ENCODE measurements around the gene CREB3.

The CREB3 gene, protein sequence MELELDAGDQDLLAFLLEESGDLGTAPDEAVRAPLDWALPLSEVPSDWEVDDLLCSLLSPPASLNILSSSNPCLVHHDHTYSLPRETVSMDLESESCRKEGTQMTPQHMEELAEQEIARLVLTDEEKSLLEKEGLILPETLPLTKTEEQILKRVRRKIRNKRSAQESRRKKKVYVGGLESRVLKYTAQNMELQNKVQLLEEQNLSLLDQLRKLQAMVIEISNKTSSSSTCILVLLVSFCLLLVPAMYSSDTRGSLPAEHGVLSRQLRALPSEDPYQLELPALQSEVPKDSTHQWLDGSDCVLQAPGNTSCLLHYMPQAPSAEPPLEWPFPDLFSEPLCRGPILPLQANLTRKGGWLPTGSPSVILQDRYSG

DNA sequence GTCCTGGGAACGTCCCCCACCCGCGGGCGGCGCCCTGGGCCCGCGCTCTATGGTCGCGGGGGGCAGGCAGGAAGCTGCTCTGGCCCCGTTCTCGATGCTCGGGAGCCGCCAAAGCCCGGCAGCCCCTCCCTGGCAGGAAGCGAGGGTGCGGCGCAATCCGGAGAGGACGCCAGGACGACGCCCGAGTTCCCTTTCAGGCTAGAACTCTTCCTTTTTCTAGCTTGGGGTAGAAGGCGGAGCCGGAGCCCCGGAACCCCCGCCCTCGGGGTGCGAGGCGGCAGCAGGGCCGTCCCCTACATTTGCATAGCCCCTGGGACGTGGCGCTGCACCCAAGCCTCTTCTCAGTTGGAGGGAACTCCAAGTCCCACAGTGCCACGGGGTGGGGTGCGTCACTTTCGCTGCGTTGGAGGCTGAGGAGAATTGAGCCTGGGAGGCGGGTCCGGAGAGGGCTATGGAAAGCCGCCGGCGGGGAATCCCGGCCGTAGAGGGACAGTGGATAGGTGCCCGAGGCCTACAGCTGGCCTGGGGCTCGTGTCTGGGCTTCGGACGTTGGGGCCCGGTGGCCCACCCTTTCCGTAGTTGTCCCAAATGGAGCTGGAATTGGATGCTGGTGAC, at the start of gene CREB3, which contains the start of gene TLN1:
Gene CREB3, plus strand, starts transcription at position 482 of the 615 bp plus-strand sequence. Its CDS starts 107 bp downstream, at position 589.
Gene TLN1, minus strand, starts transcription at position 11 of the 615 bp plus-strand sequence. CDS start 6,501 bp downstream, outside the sequence.
- peak; percentile 99 for DNase-seq

DNA sequence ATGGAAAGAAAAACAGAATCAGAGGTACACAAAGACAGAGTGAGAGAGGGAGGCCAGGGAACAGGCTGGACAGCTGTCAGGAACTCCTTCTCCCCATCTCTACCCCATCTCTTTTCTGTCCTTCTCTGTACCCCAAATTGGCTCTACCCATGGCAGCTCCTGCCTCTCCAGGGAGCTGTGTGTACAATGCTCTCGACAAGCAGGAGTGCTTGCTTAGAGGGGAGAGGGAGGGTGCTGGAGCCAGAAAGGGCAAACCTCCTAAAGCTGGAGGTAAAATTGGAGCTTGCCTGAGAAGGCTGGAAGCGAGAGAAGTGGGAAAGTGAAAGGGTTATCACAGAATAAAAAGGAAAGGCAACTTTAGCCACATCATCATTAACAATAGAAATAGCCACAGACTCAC, 49.1 kb upstream of the CREB3 start:
- DNase-seq, result no peak

DNA sequence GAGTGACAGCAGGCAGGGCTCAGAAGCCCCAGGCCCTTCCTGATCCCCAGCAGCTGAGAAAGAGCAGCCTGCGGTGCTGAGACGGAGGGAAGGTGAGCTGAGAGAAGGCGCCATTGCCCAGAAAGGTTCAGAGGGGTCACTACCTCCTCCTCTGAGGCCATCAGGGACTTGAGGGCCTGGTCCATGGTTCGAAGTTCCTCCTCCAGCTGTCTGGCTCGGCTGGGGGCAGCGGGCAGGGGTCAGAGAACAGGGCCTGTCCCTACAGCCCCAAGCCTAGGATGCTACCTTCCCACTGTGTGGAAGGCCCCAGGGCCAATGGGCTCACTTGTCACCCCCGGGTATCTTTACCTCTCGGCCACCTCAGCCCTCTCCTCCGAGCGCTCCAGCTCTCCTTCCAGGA, 47.5 kb upstream of the CREB3 start:
- DNase-seq, result no peak

DNA sequence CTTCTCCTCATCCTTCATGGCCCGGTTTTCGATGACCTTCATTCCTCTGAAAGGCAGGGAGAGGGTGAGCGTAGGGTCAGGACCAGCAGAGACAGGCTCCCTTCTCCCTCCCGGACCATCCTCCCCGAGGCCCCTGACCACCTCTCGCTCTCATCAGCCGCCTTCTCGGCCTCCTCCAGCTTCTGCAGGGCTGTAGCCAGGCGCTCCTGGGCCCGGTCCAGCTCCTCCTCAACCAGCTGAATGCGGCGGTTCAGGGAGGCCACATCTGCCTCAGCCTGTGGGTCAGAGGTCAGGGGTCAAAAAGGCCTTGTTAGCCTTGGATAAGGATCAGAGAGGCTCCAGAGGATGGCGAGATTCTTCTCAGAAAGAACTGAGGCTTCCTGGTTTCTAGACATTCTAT, 47.0 kb upstream of the CREB3 start:
- DNase-seq, result no peak

DNA sequence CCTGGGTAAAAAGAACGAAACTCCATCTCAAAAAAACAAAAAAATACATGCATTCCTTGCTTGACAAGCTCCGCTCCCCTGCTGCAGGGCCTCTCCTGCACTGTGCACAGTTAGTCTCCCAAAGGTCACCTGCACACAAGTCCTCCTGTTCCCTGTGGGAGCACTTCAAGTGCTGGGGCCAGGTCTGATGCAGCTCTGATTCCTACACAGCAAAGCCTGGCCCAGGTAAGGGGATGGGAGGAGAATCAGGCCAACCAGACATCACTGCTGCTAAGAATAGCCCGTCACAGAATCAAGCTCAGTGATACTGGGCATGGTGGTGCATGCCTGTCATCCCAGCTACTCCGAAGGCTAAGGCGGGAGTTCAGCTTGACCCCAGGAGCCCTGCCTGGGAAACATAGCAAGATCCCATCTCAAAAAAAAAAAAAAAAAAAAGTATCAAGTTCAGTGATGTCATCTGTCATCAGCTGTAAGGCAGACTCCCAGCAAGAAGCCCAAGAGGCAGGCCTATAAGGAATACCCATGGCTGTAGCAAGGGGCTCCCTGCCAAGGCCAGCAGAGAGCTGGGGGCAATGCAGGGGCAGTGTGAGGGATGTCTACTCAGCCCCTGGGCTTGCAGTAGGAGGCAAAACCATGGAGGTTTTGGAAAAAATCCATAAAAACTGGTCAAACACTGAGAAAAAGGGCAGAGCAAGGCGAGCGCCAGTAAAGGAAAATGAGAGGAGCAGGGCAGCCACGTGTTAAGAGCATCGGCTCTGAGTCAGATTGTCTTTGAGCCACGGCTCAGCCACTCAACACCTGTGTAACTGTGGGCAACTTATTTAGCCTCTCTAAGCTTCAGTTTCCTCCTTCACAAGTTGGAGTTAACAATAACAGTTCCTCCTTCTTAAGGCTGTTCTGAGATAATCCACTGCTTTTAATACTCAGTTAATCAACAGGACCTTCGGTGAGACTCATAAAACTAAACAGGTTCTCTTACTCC, 46.0 kb upstream of the CREB3 start:
- DNase-seq, result peak; percentile 59

DNA sequence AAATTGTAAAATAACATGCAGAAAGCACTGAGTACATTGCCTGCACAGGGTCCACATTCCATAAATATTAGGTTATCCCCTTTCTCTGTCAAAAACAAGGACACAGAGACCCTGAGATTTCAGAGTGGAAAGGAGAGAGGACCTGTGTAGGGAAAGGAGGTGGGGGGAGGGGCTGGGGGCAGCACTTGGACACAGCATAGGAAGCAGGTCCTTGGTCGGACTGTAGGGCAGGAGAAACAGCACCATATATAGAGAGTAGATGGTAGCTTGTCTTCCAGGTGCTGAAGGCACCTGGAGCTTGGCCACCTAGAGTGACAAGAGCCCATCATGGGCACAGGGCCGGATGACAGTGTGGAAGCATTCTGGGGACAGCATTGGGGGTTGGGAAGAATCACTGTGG, 45.2 kb upstream of the CREB3 start:
- no peak for DNase-seq

DNA sequence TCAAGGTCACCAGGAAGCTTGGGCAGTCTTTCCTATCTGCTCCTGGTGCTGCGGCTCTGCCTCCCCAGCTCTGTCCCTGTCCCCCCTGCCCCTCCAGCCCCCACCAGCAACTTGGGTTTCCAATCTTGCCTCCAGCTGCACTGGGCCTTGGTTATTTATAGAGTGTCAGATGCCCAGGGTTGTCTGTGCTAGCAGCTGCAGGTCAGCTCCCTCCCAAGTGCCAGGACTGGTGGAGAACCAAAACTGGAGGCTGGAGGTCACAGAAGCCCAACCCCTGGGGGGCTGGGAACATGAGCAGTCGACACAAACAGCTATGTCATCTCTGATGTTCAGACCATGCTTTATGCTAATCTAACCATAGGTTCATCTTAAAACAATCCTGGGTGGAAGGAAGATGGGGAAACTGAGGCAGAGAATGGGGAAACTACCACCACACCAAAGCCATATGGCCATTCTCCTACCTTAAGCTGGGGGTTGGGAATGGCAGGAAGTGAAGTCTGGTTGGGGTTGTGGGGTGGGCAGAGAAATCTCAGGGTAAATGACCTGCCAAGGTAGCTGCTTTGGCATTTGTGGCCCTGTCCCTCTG, 44.4 kb upstream of the CREB3 start:
- DNase-seq, result no peak

DNA sequence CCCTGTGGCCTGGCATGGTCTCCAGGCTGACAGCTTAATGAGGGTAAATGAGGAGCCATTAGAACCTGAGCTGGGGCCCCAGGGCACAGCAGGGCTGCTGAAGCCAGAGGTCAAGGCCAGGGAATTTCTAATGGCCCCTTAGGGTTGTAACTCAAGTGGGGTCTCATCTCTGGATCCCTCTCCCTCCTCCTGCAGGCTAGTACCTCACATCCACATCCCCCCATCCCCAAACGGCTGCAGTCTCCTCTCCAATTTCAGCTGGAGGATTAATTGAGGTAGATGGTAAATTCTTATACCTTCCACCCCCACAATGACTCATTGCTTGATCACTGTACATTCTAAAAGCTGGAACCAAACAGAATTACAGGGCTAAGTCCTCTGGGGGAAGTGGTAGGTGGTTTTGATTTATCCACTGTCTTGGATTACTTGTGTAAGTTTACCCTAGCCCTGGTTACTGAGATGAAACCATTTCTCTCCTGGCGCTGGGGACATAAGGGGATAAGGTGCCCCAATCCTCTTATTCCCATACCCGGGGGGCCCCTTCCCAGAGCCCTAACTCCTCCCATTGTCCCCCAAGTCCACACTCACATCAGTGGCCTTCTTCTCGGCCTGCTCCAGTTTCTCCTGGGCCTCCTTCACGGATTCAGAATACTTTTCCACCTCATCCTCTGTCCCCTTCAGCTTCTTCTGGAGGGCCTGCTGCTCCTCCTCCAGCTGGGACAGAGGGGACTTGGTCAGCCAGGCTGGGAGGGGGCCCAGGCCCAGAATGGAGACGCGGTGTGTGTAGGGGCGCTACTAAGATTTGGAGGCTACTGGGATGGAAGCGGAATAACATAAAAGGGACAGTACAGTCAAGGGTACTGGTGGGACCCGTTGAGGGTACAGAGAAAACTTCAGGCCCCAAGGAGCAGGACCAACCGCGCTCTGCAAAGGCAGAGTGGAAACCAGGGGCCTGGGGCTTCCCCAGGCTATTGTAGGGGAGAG, 43.6 kb upstream of the CREB3 start:
- DNase-seq, result peak; percentile 86

DNA sequence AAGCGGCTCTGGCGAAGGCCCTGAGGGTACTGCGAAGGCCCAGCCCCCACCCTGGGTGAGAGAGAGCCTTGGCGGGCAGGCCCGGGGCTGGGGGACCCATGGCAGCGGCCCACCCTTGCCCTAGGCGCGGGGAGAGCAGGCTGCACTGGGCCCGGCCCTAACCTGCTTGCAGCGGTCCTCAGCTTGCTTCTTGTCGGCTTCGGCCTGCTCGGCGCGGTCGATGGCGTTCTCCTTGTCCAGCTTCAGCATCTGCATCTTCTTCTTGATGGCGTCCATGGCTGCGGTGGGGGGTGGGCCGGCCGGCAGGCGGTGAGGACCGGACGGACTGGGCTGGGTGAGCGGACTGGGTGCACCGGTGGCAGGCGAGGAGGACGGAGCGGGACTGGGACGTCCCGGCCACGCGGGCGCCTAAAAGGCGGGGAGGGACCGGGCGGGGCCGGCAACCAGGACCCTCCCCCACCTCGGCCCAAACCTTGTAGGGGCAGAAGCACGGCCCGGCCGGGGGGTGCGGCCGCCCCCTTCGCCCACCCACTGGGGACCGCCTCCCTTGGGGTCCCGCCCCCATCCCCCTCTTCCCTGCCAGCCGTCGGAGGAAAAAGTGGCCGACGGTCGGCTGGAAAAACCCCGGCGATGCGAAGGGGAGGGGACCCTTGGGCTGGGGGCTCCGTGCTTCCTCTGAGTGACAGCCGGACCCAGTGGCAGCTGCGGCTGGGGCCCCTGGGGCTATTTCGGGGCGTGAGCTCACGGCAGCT, 42.7 kb upstream of the CREB3 start, which contains the start of gene TPM2:
Gene TPM2, minus strand, starts transcription at position 384 of the 752 bp plus-strand sequence. Its CDS starts 108 bp downstream, at position 276.
- DNase-seq, result peak; percentile 93

DNA sequence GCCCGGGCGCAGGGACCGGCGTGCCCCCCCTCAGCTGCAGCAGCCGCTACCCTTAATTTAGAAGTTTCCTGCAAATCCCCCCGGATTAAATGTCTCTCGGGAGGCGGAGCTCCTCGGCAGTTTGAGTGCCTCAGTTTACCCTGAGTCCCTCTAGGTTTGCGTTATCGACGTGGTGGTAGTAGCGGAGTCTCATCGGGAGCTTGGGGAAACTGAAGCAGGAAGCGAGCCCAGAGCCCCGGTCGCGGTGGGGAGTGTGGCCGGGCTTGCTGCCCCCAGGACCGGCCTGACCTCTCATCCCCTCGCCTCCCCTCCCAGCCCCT, 42.2 kb upstream of the CREB3 start:
- no peak for DNase-seq

DNA sequence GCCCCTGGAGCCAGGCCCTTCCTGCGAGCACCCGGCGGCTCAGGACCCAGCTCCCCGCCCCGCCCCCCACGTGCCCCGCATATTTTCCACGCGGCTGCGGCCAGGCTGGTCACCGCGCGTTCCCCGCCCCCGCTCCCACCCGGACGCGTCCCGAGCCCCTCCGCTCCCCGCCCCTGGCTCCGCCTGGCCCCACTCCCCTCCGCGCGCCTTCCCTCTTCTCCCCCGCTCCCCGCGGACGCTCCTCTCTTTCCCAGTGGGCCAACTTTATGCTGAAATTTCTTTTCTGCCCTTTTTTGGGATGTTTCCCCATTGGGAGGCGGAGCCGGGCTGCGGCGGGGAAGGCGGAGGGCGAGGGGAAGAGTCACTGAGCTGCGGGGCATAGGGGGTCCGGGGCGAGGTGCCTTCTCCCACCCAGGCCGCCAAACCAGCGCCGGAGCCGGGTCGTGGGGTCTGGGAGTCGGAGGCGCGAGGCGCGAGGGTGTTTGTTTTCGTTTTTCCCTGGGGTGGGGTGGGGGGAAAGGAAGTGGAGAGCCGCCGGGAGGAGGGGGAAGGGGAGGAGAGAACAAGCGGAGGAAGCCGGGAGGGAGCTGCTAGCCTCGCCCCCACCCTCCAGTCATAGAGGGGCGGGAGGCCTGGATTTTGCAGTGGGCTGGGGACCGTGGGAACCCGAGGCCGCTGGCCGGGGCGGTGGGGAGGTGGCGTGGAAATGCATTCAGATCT, 41.7 kb upstream of the CREB3 start:
- peak; percentile 93 for DNase-seq

DNA sequence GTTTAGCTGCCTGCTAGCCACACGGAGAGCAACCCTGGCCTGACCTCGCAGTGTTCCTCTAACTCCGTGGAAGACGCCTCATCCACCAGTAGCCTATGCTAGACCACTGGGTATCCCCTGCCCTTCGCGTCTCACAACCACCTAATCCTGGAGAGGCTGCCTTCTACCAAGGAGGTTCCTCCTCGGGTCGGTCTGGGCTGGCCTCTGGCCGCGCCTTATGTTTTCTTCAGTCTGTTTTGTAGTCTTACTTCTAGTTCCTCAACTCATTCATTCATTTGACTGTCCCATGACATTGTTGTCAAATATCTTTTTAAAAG, 41.2 kb upstream of the CREB3 start:
- no peak for DNase-seq

DNA sequence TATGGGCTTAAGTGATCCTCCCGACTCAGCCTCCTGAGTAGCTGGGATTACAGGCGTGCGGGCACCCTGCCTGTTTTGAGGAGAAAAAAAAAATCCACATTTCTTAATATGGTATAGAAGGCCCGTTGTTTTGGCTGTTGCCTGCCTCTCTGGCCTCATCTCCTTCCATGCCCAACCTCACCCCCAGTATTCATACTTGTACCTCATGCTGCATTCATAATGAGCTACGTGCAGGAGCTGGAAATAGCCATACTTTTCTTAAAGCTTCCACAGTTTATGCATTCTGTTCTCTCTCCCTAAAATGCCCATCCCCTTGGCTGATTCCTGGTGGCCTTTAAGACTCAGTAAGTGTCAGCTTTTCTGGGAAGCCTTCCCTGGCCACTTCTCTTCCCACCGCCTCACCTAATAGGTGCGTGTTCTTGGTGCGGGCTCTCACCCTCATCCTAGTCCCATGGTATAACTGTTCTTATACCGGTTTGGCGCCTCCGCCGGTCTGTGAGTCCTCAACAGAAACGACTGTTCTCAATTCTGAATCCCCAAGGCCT, 40.6 kb upstream of the CREB3 start:
- peak; percentile 27 for DNase-seq

DNA sequence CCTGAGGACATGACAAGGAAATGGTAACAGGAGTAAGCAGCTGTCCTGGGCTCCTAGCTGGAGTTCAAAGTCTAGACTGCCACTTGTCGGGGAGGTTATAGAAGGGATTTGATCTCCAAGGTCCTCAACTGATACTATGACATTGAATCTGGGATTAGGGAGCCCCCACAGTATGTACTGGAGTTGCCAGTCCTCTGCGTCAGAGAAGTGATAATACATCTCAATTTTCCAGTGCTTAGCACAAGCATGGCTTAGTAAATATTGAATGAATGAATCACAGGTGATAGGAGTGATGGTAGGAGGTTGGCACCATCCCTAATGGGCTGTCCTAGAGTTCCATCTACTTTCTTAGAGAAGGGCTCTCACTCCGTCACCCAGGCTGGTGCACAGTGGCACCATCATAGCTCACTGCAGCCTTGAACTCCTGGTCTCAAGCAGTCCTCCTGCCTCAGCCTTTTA, 36.5 kb upstream of the CREB3 start:
- no peak for DNase-seq

DNA sequence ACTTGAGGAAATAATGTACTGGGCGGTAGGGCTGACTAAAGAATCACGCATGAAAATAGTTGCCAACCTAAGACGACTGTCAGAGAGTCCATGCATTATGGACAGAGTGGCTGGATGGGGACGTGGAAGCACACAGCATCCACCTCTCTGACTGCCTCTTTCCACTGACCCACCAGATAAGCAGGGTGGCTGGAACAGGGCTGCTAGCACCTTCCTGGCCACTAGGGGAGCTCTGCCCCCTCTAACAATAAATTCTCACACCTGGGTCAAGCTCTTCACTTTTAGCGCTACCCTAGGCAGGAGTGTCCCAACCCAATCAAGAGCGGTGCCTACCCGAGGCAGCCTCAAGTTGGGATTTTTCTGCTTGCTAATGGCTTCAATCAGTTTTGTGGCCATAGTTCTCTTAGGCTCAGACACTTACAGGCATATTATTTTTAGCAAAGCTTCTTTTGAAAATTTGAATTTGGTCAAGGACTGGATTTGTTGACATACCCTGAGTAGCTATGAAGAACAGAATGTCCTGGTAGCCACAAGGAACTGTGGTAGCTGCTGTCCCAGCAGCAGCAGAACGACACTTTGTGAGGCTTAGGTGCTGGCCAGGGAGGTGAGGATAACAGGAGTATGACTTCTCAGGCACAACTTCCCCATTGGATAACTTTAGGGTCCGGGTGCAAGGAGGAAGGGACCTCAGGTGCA, 35.8 kb upstream of the CREB3 start:
- DNase-seq, result peak; percentile 40

DNA sequence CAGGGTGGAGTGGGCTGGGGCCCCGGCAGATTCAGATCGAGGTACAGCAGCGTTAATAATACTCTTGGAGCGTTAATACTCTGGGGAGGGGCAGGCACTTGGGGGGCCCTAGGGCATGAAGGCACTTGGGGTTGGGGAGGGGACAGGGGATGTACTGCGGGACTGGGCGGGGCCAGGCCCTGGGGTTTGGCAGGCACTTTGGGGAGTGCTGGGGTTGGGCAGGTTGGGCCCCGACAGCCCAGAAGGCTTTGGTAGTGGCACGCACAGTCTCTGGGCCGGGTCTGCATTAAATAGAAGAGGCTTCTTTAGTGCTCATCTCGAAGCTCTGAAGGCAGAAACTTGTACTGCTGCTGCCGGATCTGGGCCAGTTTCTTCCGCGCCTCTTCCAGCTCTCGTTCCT, 35.0 kb upstream of the CREB3 start:
- no peak for DNase-seq

DNA sequence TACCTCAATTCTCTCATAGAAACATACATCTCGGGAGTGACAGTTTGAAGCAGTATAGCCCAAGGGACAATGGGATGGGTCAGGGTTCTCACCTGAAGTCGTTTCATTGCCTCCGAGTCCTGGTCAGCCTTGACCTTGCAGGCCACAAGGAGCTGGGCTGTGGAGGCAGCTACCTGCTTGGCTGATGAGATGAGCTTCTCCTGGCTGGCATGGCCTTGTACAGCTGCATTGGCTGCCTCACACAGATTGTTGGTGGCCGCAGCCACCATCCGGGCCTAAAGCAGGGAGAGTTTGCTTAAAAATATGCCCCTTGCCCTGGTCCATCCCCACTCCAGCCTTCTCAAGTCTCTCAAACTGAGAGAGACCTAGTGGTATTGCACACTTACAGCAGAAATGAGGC, 34.2 kb upstream of the CREB3 start:
- no peak for DNase-seq

DNA sequence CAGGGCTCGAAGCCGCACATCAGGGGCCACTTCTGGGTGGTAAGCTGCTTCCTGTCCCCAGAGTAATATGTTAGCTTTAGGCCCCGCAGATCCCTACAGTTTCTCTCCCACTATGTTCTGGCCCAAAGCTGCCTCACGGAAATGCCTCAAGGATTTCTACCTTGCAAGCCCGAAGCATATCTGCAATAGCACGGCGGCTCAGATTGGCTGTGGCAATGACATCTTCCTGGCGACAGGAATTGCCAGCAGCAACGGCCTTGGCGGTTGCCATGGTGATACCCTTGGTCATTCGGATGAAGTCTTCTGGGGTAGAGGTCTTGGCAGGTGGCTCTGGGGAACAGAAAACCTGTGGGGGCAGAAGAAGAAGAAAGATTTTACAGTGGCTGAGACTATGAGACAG, 32.4 kb upstream of the CREB3 start:
- no peak for DNase-seq

DNA sequence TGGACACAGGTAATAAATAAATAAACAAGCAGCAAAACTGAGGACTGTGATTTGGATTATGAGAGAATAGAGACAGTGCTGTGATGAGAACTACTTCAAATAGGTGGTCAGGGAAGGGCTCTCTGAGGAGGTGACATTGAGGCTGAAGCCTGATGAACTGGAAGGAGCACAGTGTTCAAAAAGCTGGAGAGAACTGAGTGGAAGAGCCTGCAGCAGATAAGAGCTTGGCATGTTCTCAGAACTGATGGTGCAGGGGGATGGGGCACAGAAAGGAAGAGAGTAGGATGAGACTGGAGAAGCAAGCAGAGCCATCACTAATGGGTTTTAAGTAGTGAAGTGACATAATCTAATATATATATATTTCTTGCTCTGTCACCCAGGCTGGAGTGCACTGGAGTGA, 31.5 kb upstream of the CREB3 start:
- no peak for DNase-seq
